ENCODE data around the gene STUB1.

GRCh38 chr16:705431-706188 lies 25.4 kb downstream of the STUB1 start, which contains the start of gene FBXL16:
- TF ChIP-seq MYC (IDR thresholded peaks at IDR 0.05; ENCODE audit: low read depth, low read length) (no peak), MAX (IDR thresholded peaks at IDR 0.05; ENCODE audit: insufficient read depth, insufficient read length) (no peak), EZH2 (IDR thresholded peaks at IDR 0.05; ENCODE audit: borderline replicate concordance, low read depth, low read length, severe bottlenecking) (peak; percentile 8)

Measured in endothelial cell of umbilical vein (primary cell).